Coronary artery (tissue), 2 donors: ENCODE results near the gene CRTAC1.

Source experiments
- DNase-seq: peaks from one replicate; pipeline ENCODE4 v3.0.0-alpha.2; 2017; ENCODE audit warnings: low spot score
- H3K27ac ChIP-seq, 2 donors: fragments of 200-600 bp; sonication (generic); one replicate each; pipeline ENCODE4 v1.5.1; 2016 to 2019
- H3K4me3 ChIP-seq: fragments of 200-600 bp; sonication (generic); 2 replicates; pipeline ENCODE4 v1.5.1; 2016; ENCODE audit warnings: mild to moderate bottlenecking, moderate library complexity
- TF ChIP-seq, protein P1 (sequence below): fragments of 200-600 bp; sonication (generic); IDR thresholded peaks from one replicate; pipeline ENCODE4 v1.5.1; 2019; ENCODE audit warnings: antibody characterized with exemption

The CRTAC1 gene

DNA sequence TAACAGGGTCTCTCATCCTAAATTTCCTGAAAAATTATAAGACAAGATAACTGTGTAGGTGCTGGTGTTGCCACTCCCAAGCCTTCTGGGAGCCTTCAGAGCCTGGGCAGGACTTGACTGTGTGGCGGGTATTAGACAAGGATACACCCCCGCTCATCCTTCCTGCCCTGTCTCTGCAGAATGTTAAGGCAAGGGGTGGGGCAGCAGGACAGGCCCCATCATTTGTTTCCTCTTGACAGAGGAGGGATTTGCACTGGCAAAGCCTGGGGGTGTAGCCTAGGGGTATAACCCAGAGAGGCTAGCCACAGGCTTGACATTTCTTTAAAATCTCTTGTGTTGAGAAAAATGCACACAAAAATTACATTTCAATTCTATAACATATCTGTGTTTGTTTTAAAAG, 117.2 kb downstream of the CRTAC1 start:
- TF ChIP-seq, protein P1, sequence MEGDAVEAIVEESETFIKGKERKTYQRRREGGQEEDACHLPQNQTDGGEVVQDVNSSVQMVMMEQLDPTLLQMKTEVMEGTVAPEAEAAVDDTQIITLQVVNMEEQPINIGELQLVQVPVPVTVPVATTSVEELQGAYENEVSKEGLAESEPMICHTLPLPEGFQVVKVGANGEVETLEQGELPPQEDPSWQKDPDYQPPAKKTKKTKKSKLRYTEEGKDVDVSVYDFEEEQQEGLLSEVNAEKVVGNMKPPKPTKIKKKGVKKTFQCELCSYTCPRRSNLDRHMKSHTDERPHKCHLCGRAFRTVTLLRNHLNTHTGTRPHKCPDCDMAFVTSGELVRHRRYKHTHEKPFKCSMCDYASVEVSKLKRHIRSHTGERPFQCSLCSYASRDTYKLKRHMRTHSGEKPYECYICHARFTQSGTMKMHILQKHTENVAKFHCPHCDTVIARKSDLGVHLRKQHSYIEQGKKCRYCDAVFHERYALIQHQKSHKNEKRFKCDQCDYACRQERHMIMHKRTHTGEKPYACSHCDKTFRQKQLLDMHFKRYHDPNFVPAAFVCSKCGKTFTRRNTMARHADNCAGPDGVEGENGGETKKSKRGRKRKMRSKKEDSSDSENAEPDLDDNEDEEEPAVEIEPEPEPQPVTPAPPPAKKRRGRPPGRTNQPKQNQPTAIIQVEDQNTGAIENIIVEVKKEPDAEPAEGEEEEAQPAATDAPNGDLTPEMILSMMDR = no peak
- DNase-seq = no peak
- Histone ChIP-seq H3K27ac (no peak overlapping the region), H3K4me3 (no peak overlapping the region)

- TF ChIP-seq, protein P1 = no peak
- Histone ChIP-seq H3K27ac (no peak overlapping the region), H3K4me3 (no peak overlapping the region)
- DNase-seq = no peak
These were observed 119.2 kb downstream of the CRTAC1 start for GRCh38 chr10:97911217-97911616.

DNA sequence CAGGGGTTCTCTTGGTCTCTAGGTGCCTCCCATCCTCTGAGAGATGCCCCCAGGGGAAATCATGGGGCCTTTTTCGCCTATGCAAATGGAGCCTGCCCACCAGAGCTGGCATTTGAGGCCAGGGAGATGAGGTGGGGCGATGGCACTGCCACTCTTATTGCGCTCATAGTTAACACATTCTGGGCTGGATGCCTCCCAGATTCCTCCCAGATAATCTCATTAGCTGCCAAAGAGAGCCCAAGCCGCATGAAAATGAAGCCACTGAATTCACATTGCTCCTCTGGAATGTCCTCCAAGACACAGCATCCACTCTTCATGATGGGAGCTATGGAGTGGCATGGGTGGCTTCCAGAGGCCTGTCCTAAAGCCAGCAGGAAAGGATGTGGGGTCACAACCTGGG, 119.8 kb downstream of the CRTAC1 start:
- no peak for DNase-seq
- no peak overlapping the region for H3K27ac ChIP-seq

DNA sequence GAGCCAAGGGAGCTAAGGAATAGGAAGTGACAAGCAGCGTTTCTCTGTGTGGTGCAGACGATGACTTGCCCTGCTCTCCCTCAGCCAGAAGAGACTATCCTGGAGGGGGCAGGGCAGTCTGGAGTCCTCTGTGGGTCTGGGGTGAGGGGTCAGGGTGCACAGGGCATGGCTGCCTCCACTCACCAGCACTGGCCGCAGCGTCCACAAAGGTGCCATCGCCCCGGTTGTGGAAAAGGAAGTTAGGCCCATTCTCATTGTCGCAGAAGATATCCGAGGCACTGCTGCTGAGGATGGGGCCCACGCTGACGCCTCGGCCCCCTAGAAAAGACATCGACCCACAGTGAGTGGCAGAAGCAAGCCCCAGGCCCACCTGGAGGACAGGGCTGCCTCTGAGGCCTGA, 122.6 kb downstream of the CRTAC1 start:
- H3K4me3 ChIP-seq = no peak overlapping the region
- TF ChIP-seq, protein P1 = no peak
- DNase-seq = no peak
- no peak overlapping the region for H3K27ac ChIP-seq

More for the DNA sequence above, 119.8 kb downstream of the CRTAC1 start:
- TF ChIP-seq, protein P1 = no peak
- no peak overlapping the region for H3K4me3 ChIP-seq

GRCh38 chr10:97907211-97907610, 123.2 kb downstream of the CRTAC1 start:
- H3K27ac ChIP-seq = no peak overlapping the region
- TF ChIP-seq, protein P1 = no peak
- DNase-seq = no peak
- H3K4me3 ChIP-seq = no peak overlapping the region

GRCh38 chr10:97905276-97905675, 125.1 kb downstream of the CRTAC1 start:
- TF ChIP-seq, protein P1 = no peak
- H3K27ac ChIP-seq = no peak overlapping the region
- no peak for DNase-seq
- H3K4me3 ChIP-seq = no peak overlapping the region

DNA sequence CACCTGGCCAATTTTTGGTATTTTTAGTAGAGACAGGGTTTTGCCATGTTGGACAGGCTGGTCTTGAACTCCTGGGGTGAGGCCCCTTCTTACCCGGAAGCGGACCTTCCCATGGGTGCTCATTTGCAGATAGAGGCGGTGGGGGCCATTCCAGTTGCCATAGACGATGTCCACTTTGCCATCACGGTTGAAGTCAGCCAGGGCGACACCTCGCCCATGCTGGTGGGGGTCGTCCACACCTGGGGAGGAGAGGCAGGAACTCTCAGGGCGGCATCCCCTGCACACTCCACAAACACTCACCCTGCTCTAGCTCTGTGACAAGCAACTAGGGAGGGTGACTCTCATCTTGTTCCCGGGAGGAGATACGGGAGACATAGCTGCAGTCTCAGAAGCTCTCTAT, 125.8 kb downstream of the CRTAC1 start:
- TF ChIP-seq, protein P1 = no peak
- DNase-seq = no peak

More for the DNA sequence above, 125.8 kb downstream of the CRTAC1 start:
- Histone ChIP-seq H3K27ac (no peak overlapping the region), H3K4me3 (no peak overlapping the region)
